Ovary (tissue), 3 donors: ENCODE results near the gene NIPBL.
"Not testable (repeated sequence)": the region's sequence is repeated elsewhere in the genome, so short reads cannot be mapped to it uniquely, and the experiment has no call there.

Experiments
- CTCF ChIP-seq, 3 donors: fragments of 450-650 bp in 2 of 3; fragments of 200-600 bp in 1 of 3; IDR thresholded peaks; one replicate each; pipeline versions ENCODE4 v1.5.1 to v1.8.0; 2016 to 2022; ENCODE audit warnings: antibody characterized with exemption in 3 of 3, mild to moderate bottlenecking in 1 of 3
- EP300 ChIP-seq: sonication (generic); formaldehyde crosslinking; IDR thresholded peaks from one replicate; pipeline ENCODE4 v1.6.1; 2017; ENCODE audit warnings: antibody characterized with exemption
- POLR2A ChIP-seq: fragments of 450-650 bp; IDR thresholded peaks from one replicate; pipeline ENCODE4 v1.6.1; 2017; ENCODE audit warnings: antibody characterized with exemption, mild to moderate bottlenecking, moderate library complexity
- donor health status: DM: no; HTN: no; CAD: no.

GRCh38 chr5:36916614-36917013 lies 40.0 kb downstream of the NIPBL start:
- TF ChIP-seq POLR2A; CTCF (IDR thresholded peaks at IDR 0.05); EP300: not testable (repeated sequence)
